ENCODE measurements around the gene PTK6. TPM values are rescaled to one million over a fixed set of nuclear protein-coding genes. Genes with fewer than 3 reads are reported as not detected.
A peak's percentile ranks its signal among the peaks of the same experiment; 100 is the strongest.

The PTK6 gene
- total and polyA plus RNA-seq, 2 of the 13 experiments (the other 11 are each of a cell fraction or from before 2014, with no cell fraction given): 0.08 TPM; not detected in 1

DNA sequence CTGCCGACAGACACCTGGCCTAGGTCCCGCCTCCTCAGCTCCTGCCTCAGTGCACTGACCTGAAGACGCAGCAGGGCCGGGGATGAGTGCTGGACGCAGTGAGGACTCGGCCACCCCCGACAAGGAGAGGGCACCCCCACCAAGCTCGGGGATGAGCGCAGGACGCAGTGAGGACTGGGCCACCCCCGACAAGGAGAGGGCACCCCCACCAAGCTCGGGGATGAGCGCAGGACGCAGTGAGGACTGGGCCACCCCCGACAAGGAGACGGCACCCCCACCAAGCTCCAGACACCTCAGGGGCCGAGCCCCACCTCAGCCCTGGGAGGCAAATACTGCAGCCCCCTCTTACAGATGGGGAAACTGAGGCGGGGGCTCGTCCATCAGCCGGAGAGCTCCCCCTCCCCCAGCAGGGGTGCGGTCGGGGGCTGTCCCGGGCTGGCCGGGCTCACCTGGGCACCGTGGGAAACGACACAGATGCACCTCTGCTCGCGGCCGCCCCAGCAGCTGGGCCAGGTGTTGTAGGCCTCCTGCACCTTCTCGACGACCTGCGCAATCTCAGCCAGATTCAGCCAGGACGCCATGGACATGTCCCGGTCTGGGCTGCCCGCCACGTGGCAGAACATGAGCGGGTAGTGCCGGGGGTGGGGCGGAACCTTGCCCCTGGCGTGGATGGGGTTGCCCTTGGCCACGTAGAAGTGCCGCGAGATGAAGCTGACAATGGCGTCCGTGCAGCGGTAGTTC is 29.4 kb upstream of the PTK6 start (continued):
- TF ChIP-seq, protein P1, sequence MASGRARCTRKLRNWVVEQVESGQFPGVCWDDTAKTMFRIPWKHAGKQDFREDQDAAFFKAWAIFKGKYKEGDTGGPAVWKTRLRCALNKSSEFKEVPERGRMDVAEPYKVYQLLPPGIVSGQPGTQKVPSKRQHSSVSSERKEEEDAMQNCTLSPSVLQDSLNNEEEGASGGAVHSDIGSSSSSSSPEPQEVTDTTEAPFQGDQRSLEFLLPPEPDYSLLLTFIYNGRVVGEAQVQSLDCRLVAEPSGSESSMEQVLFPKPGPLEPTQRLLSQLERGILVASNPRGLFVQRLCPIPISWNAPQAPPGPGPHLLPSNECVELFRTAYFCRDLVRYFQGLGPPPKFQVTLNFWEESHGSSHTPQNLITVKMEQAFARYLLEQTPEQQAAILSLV (CRISPR knock-in tag; IDR thresholded peaks at IDR 0.05; ENCODE audit: borderline replicate concordance): no peak
- TF ChIP-seq ZNF180 (CRISPR knock-in tag; IDR thresholded peaks at IDR 0.05; ENCODE audit: borderline replicate concordance, low read depth): no peak
- TF ChIP-seq, protein P2, sequence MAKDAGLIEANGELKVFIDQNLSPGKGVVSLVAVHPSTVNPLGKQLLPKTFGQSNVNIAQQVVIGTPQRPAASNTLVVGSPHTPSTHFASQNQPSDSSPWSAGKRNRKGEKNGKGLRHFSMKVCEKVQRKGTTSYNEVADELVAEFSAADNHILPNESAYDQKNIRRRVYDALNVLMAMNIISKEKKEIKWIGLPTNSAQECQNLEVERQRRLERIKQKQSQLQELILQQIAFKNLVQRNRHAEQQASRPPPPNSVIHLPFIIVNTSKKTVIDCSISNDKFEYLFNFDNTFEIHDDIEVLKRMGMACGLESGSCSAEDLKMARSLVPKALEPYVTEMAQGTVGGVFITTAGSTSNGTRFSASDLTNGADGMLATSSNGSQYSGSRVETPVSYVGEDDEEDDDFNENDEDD (CRISPR knock-in tag; IDR thresholded peaks at IDR 0.05; ENCODE audit: borderline replicate concordance): no peak

DNA sequence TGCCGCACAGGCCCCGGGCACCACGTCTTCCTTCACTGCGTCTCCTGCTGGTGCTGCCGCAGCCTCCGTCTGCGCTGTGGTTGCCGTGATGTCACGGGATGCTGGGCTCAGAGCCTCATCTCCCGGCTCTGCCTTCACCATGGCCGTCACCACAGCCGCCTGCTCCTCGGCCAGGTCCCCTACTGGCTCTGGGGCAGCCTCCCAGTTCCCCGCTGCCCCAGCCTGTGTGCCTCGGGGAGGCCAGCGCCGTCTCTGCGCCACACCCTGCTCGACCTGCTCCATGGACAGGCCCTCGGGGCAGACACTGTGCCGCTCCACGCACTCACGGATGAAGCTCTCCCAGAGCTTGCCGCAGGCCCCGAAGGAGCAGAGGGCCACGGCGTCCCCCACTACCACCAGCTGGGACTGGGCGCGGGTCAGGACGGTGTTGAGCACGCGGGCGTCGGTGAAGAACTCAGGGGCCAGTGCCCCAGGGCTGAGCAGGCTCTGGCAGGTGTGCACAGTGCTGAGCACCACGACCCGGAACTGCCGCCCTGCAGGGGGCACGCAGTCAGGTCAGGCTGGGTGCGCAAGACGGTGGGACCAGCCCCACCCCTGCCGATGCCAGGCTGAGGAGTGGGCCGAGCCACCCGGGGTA is 28.6 kb upstream of the PTK6 start:
- no peaks in the 10 kb centered on the region for H3K79me2 ChIP-seq (ENCODE audit: insufficient read depth, low read length)
- no peaks in the 10 kb centered on the region for H3K27me3 ChIP-seq (ENCODE audit: control insufficient read depth in 1 of 2, insufficient read depth in 2 of 2, low read length in 2 of 2)
- intact Hi-C loops (cut with micrococcal nuclease; ENCODE audit: unreplicated experiment) (no loop called here), in situ Hi-C loops (cut with HindIII; ENCODE audit: extremely low pct_ligation_motif_present, low pct_unique_long_range_greater_than_20kb) (no loop called here)
- H3K36me3 ChIP-seq (replicated peaks in 1 of 2; ENCODE audit: control insufficient read depth in 1 of 2, insufficient read depth in 2 of 2, low read length in 2 of 2): no peaks in the 10 kb centered on the region
- no peak overlapping the region for H3K27ac ChIP-seq (ENCODE audit: extremely low read length, insufficient read depth, low read length)
- H3K4me2 ChIP-seq (ENCODE audit: low read depth, low read length): no peak overlapping the region
- H4K20me1 ChIP-seq (ENCODE audit: insufficient read depth, low read length): peaks cover 2% of the 10 kb centered on the region; the same call in 1 of the 2 replicates
- ChIA-PET POLR2A (interaction anchor here (1.7 kb wide), 1 partner anchor 8 kb away, joined by 7 read pairs; the partner anchor contains the start of gene HELZ2), CTCF (ENCODE audit: low intra/inter-chr PET ratio, low total read pairs) (no interaction called here)
- no peak for ATAC-seq
- 92% methylated on average over 43 of the region's 43 CpGs for WGBS (ENCODE audit: low lambda C conversion rate)
- BruUV-seq (replicated peaks): no TSS peak
- no peaks in the 10 kb centered on the region for H3K4me1 ChIP-seq (ENCODE audit: insufficient read depth, low read length)
- H3K9me3 ChIP-seq (ENCODE audit: low read length): no peaks in the 10 kb centered on the region
- TF ChIP-seq HDAC6 (IDR thresholded peaks at IDR 0.05; ENCODE audit: low read depth, low read length) (no peak), ZNF850 (CRISPR knock-in tag; conservative IDR thresholded peaks at IDR 0.05) (no peak), ZNF343 (CRISPR knock-in tag; IDR thresholded peaks at IDR 0.05) (no peak), HNRNPLL (IDR thresholded peaks at IDR 0.05; ENCODE audit: low read depth, low read length, poor library complexity, severe bottlenecking) (peak; percentile 14), KLF11 (CRISPR knock-in tag; IDR thresholded peaks at IDR 0.05) (no peak), PCBP1 (IDR thresholded peaks at IDR 0.05; ENCODE audit: borderline replicate concordance, low read depth, low read length) (0 out of 2 replicates have a peak, but pooled peaks have one; percentile 5), NAIF1 (CRISPR knock-in tag; IDR thresholded peaks at IDR 0.05; ENCODE audit: borderline replicate concordance) (no peak), KLF6 (CRISPR knock-in tag; IDR thresholded peaks at IDR 0.05) (no peak), NFIB (CRISPR knock-in tag; IDR thresholded peaks at IDR 0.05; ENCODE audit: borderline replicate concordance) (no peak), NBN (conservative IDR thresholded peaks at IDR 0.05) (no peak)
- TF ChIP-seq, protein P3, sequence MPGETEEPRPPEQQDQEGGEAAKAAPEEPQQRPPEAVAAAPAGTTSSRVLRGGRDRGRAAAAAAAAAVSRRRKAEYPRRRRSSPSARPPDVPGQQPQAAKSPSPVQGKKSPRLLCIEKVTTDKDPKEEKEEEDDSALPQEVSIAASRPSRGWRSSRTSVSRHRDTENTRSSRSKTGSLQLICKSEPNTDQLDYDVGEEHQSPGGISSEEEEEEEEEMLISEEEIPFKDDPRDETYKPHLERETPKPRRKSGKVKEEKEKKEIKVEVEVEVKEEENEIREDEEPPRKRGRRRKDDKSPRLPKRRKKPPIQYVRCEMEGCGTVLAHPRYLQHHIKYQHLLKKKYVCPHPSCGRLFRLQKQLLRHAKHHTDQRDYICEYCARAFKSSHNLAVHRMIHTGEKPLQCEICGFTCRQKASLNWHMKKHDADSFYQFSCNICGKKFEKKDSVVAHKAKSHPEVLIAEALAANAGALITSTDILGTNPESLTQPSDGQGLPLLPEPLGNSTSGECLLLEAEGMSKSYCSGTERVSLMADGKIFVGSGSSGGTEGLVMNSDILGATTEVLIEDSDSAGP (CRISPR knock-in tag; IDR thresholded peaks at IDR 0.05; ENCODE audit: borderline replicate concordance): peak; percentile 38; the same call in 1 of the 2 replicates
- TF ChIP-seq, protein P4, sequence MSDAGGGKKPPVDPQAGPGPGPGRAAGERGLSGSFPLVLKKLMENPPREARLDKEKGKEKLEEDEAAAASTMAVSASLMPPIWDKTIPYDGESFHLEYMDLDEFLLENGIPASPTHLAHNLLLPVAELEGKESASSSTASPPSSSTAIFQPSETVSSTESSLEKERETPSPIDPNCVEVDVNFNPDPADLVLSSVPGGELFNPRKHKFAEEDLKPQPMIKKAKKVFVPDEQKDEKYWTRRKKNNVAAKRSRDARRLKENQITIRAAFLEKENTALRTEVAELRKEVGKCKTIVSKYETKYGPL (CRISPR knock-in tag; IDR thresholded peaks at IDR 0.05): no peak
- DNase-seq (ENCODE audit: low spot score): no peak
- H2AFZ ChIP-seq (ENCODE audit: low read length): no peak overlapping the region
- H3K4me3 ChIP-seq (replicated peaks in 1 of 3; ENCODE audit: insufficient read depth in 1 of 3, low read depth in 2 of 3, low read length in 3 of 3): no peak overlapping the region
- no peak for FAIRE-seq
- H3K9ac ChIP-seq (ENCODE audit: insufficient read depth, low read depth, low read length): no peak overlapping the region

All from HepG2 (cell line).